Endodermal cell (in vitro differentiated cells): Measurements from ENCODE around the gene THADA. TPM values are rescaled to one million over a fixed set of nuclear protein-coding genes. Genes with fewer than 3 reads are reported as not detected.
"Not testable (repeated sequence)": the region's sequence is repeated elsewhere in the genome, so short reads cannot be mapped to it uniquely, and the experiment has no call there.

ENCODE experiments used
- DNase-seq: peaks from one replicate; pipeline ENCODE4 v3.0.0-alpha.2; 2017
- H3K27ac ChIP-seq: 2 replicates; pipeline ENCODE4 v1.5.1; 2013; ENCODE audit warnings: mild to moderate bottlenecking, low read depth, low read length, moderate library complexity
- H3K27me3 ChIP-seq: 2 replicates; pipeline ENCODE4 v1.6.1; 2013; ENCODE audit warnings: mild to moderate bottlenecking, low read length, moderate library complexity; ENCODE audit not compliant: insufficient read depth, control insufficient read depth, poor library complexity, severe bottlenecking
- H3K36me3 ChIP-seq: 2 replicates; pipeline ENCODE4 v1.7.0; 2013; ENCODE audit warnings: mild to moderate bottlenecking, low read length, moderate library complexity; ENCODE audit not compliant: control insufficient read depth, insufficient read depth
- H3K4me1 ChIP-seq: one replicate; pipeline ENCODE4 v1.7.0; 2013; ENCODE audit warnings: low read length; ENCODE audit not compliant: control insufficient read depth, insufficient read depth
- H3K4me3 ChIP-seq: 2 replicates; pipeline ENCODE4 v1.5.1; 2013; ENCODE audit warnings: mild to moderate bottlenecking, low read length, moderate library complexity
- H3K9ac ChIP-seq: 2 replicates; pipeline ENCODE4 v1.6.1; 2013; ENCODE audit warnings: mild to moderate bottlenecking, low read length, moderate library complexity; ENCODE audit not compliant: poor library complexity, severe bottlenecking; ENCODE audit errors: extremely low read depth
- H3K9me3 ChIP-seq: 2 replicates; pipeline ENCODE4 v1.6.1; 2013; ENCODE audit warnings: mild to moderate bottlenecking, low read length, moderate library complexity; ENCODE audit not compliant: control insufficient read depth
- H3K27ac Mint-ChIP-seq: 2 replicates; pipeline ENCODE4 v1.8.0; 2020; ENCODE audit warnings: mixed read lengths
- H3K27me3 Mint-ChIP-seq: 2 replicates; pipeline ENCODE4 v1.8.0; 2021; ENCODE audit warnings: mild to moderate bottlenecking, mixed read lengths; ENCODE audit not compliant: insufficient read depth
- H3K36me3 Mint-ChIP-seq: 2 replicates; pipeline ENCODE4 v1.8.0; 2020; ENCODE audit warnings: low read depth, mixed read lengths
- H3K4me1 Mint-ChIP-seq: 2 replicates; pipeline ENCODE4 v1.8.0; 2020; ENCODE audit warnings: mixed read lengths
- H3K4me3 Mint-ChIP-seq: 2 replicates; pipeline ENCODE4 v1.8.0; 2020; ENCODE audit warnings: mild to moderate bottlenecking, moderate library complexity, mixed read lengths
- H3K9me3 Mint-ChIP-seq: 2 replicates; pipeline ENCODE4 v1.8.0; 2020; ENCODE audit warnings: mild to moderate bottlenecking, mixed read lengths
- CTCF ChIP-seq: fragments of 200-600 bp; sonication (generic); conservative IDR thresholded peaks from 2 replicates; pipeline ENCODE4 v1.5.0; 2021; ENCODE audit warnings: antibody characterized with exemption, mild to moderate bottlenecking
- WGBS, 2 experiments: methylation state at CpG; one replicate each; pipeline versions ENCODE4 v1.1.5 to v1.1.7; 2013; ENCODE audit warnings: missing lambda C conversion rate in 2 of 2, mixed read lengths in 1 of 2; ENCODE audit not compliant: insufficient coverage in 1 of 2, insufficient read length in 1 of 2; 5-methylcytosine and 5-hydroxymethylcytosine counted together
- total RNA-seq, 2 donors: library from RNA; stranded (reverse); fragmentation: NEBNext Ultra II Directional in 1 of 2; extraction: Animal tissue kit (Norgen Biotek cat#: 25700) in 1 of 2; gene quantifications; 2 replicates in 1 of 2; 3 replicates in 1 of 2; pipeline ENCODE4 v1.2.1, GENCODE V29; 2021

Gene THADA
- total RNA-seq, 2 donors from 2014 or later = 32.8 to 35.0 TPM

- H3K9ac ChIP-seq = no peak overlapping the region
- no peak for DNase-seq
- H3K36me3 ChIP-seq = no peaks in the 10 kb centered on the region
- Mint-ChIP-seq H3K4me1 (peaks cover 10% of the 10 kb centered on the region), H3K9me3 (no peaks in the 10 kb centered on the region), H3K4me3 (no peak overlapping the region), H3K27ac (no peak overlapping the region), H3K36me3 (peaks cover 9% of the 10 kb centered on the region), H3K27me3 (no peaks in the 10 kb centered on the region)
- TF ChIP-seq CTCF = no peak
- 95 to 96% methylated on average over 5 to 6 of the region's 6 CpGs for WGBS, 2 experiments
- H3K4me1 ChIP-seq = no peaks in the 10 kb centered on the region
- H3K27me3 ChIP-seq = no peaks in the 10 kb centered on the region
- no peaks in the 10 kb centered on the region for H3K9me3 ChIP-seq
- H3K4me3 ChIP-seq = no peak overlapping the region
- no peak overlapping the region for H3K27ac ChIP-seq
Observed at GRCh38 chr2:43389581-43390466, 206.0 kb downstream of the THADA start.

- no peak overlapping the region for H3K27ac Mint-ChIP-seq
- peaks cover 4% of the 10 kb centered on the region for H3K36me3 Mint-ChIP-seq
- WGBS, 2 experiments = 90 to 100% methylated on average over 1 to 2 of the region's 2 CpGs
- no peaks in the 10 kb centered on the region for H3K9me3 Mint-ChIP-seq
- H3K4me1 Mint-ChIP-seq = peaks cover 10% of the 10 kb centered on the region
- Histone ChIP-seq H3K4me1 (no peaks in the 10 kb centered on the region), H3K27me3 (no peaks in the 10 kb centered on the region), H3K36me3 (no peaks in the 10 kb centered on the region), H3K27ac (no peak overlapping the region), H3K9ac (no peak overlapping the region), H3K4me3 (no peak overlapping the region), H3K9me3 (no peaks in the 10 kb centered on the region)
- H3K27me3 Mint-ChIP-seq = no peaks in the 10 kb centered on the region
- no peak for TF ChIP-seq CTCF
- DNase-seq = no peak
- no peak overlapping the region for H3K4me3 Mint-ChIP-seq
Observed at GRCh38 chr2:43388371-43388770, 207.5 kb downstream of the THADA start.

GRCh38 chr2:43387092-43388062 lies 208.5 kb downstream of the THADA start:
- Histone ChIP-seq H3K9ac (no peak overlapping the region), H3K4me1 (no peaks in the 10 kb centered on the region), H3K36me3 (no peaks in the 10 kb centered on the region), H3K27ac (no peak overlapping the region), H3K9me3 (no peaks in the 10 kb centered on the region), H3K27me3 (no peaks in the 10 kb centered on the region), H3K4me3 (no peak overlapping the region)
- WGBS, 2 experiments = 94 to 95% methylated on average over 2 to 6 of the region's 7 CpGs
- Mint-ChIP-seq H3K4me1 (peaks cover 10% of the 10 kb centered on the region), H3K27ac (no peak overlapping the region), H3K9me3 (no peaks in the 10 kb centered on the region), H3K27me3 (no peaks in the 10 kb centered on the region), H3K4me3 (no peak overlapping the region), H3K36me3 (no peaks in the 10 kb centered on the region)
- DNase-seq = no peak
- TF ChIP-seq CTCF = no peak

- peaks cover 10% of the 10 kb centered on the region for H3K4me1 Mint-ChIP-seq
- not testable (repeated sequence) for H3K4me3 ChIP-seq, H3K27ac Mint-ChIP-seq, DNase-seq, H3K27ac ChIP-seq, H3K27me3 ChIP-seq, H3K9me3 ChIP-seq, H3K9ac ChIP-seq, H3K4me3 Mint-ChIP-seq, H3K4me1 ChIP-seq, H3K36me3 ChIP-seq, H3K9me3 Mint-ChIP-seq, H3K36me3 Mint-ChIP-seq, H3K27me3 Mint-ChIP-seq
- WGBS, 2 experiments = 96 to 100% methylated on average over 6 to 9 of the region's 9 CpGs
Observed at GRCh38 chr2:43386679-43387078, 209.2 kb downstream of the THADA start.
